K562 (cell line): ENCODE results near the gene TFAP2E. TPM values are rescaled to one million over a fixed set of nuclear protein-coding genes. Genes with fewer than 3 reads are reported as not detected.

Source experiments
- ATAC-seq: fragments of 200-7000 bp; cut with Tn5 transposase; 3 replicates; pipeline ENCODE4 v1.9.1; 2020; ENCODE audit warnings: moderate library complexity
- BruUV-seq: library from RNA; stranded (reverse); fragments of 400-500 nt; replicated peaks from 2 replicates; lab custom pipeline; 2021; lab: Mats Ljungman, UMichigan
- CTCF ChIA-PET: fragments of 300-600 bp; formaldehyde crosslinking; extraction: SDS; loops from one replicate; lab custom pipeline; 2021; ENCODE audit warnings: low intra/inter-chr PET ratio; lab: Yijun Ruan, JAX
- POLR2A ChIA-PET: fragments of 300-600, 350-650 bp; sonication (Branson Sonifier 250); formaldehyde crosslinking; extraction: SDS; loops from one replicate; lab custom pipeline; 2021; ENCODE audit warnings: antibody characterized with exemption, inconsistent platforms; lab: Yijun Ruan, JAX
- DNase-seq, 4 experiments: peaks; one replicate each; pipeline versions ENCODE4 v3.0.0 to v3.0.0-alpha.2; 2011 to 2018; ENCODE audit warnings: low spot score in 3 of 4, mixed read lengths in 3 of 4; ENCODE audit errors: extremely low read depth in 1 of 4
- FAIRE-seq: peaks from 2 replicates; lab custom pipeline; 2011; peaks lifted over from hg19 to GRCh38; lab: Jason Lieb, UNC
- H2AFZ ChIP-seq: 2 replicates; pipeline ENCODE4 v1.6.0; 2011; ENCODE audit warnings: low read depth, low read length, control low read depth, inconsistent platforms
- H3K27ac ChIP-seq: fragments of 200-600 bp; 3 replicates; pipeline ENCODE4 v1.8.0; 2011; ENCODE audit warnings: low read depth, mild to moderate bottlenecking, control low read depth, inconsistent platforms, low read length, moderate library complexity, mixed read lengths; ENCODE audit errors: extremely low read depth
- H3K27me3 ChIP-seq, 2 experiments: fragments of 300-600 bp in 1 of 2; 2 replicates in 1 of 2; 3 replicates in 1 of 2; pipeline versions ENCODE4 v1.6.0 to v1.8.0; 2011; ENCODE audit warnings: inconsistent platforms in 2 of 2, low read length in 2 of 2, mild to moderate bottlenecking in 1 of 2, mixed read lengths in 1 of 2, moderate library complexity in 1 of 2; ENCODE audit not compliant: control insufficient read depth in 2 of 2, insufficient read depth in 2 of 2
- H3K36me3 ChIP-seq: fragments of 300-600 bp; 3 replicates; pipeline ENCODE4 v1.8.0; 2011; ENCODE audit warnings: mild to moderate bottlenecking, low read length, inconsistent platforms; ENCODE audit not compliant: control insufficient read depth, insufficient read depth
- H3K4me1 ChIP-seq, 2 experiments: fragments of 200-600 bp in 1 of 2; replicated peaks in 1 of 2; 2 replicates in 1 of 2; 3 replicates in 1 of 2; pipeline versions ENCODE4 v1.5.1 to v1.8.0; 2011; ENCODE audit warnings: inconsistent platforms in 2 of 2, low read length in 2 of 2, mild to moderate bottlenecking in 1 of 2, mixed read lengths in 1 of 2, moderate library complexity in 1 of 2; ENCODE audit not compliant: control insufficient read depth in 2 of 2, insufficient read depth in 2 of 2
- H3K4me2 ChIP-seq: 2 replicates; pipeline ENCODE4 v1.6.1; 2011; ENCODE audit warnings: low read length, control low read depth, inconsistent platforms, mixed read lengths; ENCODE audit not compliant: insufficient read depth
- H3K4me3 ChIP-seq: fragments of 200-600 bp; sonication (generic), shearing (Covaris generic); 2 replicates; pipeline ENCODE4 v1.5.1; 2016; ENCODE audit warnings: control low read depth, inconsistent platforms
- H3K79me2 ChIP-seq: fragments of 200-600 bp; 3 replicates; pipeline ENCODE4 v1.8.0; 2011; ENCODE audit warnings: low read length, inconsistent platforms; ENCODE audit not compliant: control insufficient read depth, insufficient read depth
- H3K9ac ChIP-seq, 2 experiments: 2 replicates each; pipeline versions ENCODE4 v1.6.0 to v1.6.1; 2011; ENCODE audit warnings: low read depth in 2 of 2, low read length in 2 of 2, control low read depth in 1 of 2, inconsistent platforms in 1 of 2, mild to moderate bottlenecking in 1 of 2, mixed read lengths in 1 of 2; ENCODE audit not compliant: insufficient read depth in 1 of 2
- H3K9me1 ChIP-seq: one replicate; pipeline ENCODE4 v1.6.0; 2011; ENCODE audit warnings: inconsistent platforms, mild to moderate bottlenecking, low read length, moderate library complexity; ENCODE audit not compliant: control insufficient read depth, insufficient read depth
- H3K9me3 ChIP-seq: replicated peaks from 2 replicates; pipeline ENCODE4 v1.5.1; 2011; ENCODE audit warnings: low read depth, low read length, inconsistent platforms; ENCODE audit not compliant: control insufficient read depth, insufficient read depth
- H4K20me1 ChIP-seq: replicated peaks from 2 replicates; pipeline ENCODE4 v1.6.1; 2011; ENCODE audit warnings: low read length, inconsistent platforms, mixed read lengths; ENCODE audit not compliant: control insufficient read depth, insufficient read depth
- BCLAF1 ChIP-seq, 2 experiments: fragments of 450-650 bp in 1 of 2; IDR thresholded peaks; 2 replicates each; pipeline ENCODE4 v1.6.1; 2011 to 2017; ENCODE audit warnings: low read depth in 2 of 2, antibody characterized with exemption in 1 of 2, borderline replicate concordance in 1 of 2, low read length in 1 of 2, mild to moderate bottlenecking in 1 of 2, mixed read lengths in 1 of 2; ENCODE audit not compliant: control insufficient read depth in 1 of 2
- CCNT2 ChIP-seq: IDR thresholded peaks from 2 replicates; pipeline ENCODE4 v1.6.1; 2011; ENCODE audit warnings: borderline replicate concordance, low read depth, mild to moderate bottlenecking, moderate library complexity, mixed read lengths, low read length; ENCODE audit not compliant: insufficient read length; ENCODE audit errors: extremely low read depth
- EGR1 ChIP-seq: fragments of 450-650 bp; conservative IDR thresholded peaks from 2 replicates; pipeline ENCODE4 v1.6.1; 2017; ENCODE audit warnings: mild to moderate bottlenecking
- MTF1 ChIP-seq: fragments of 250-450 bp; sonication (Bioruptor Pico); IDR thresholded peaks from 2 replicates; pipeline ENCODE4 v1.9.0; 2021; ENCODE audit warnings: moderate library complexity, mild to moderate bottlenecking, inconsistent platforms, borderline replicate concordance
- RUNX1 ChIP-seq: sonication (generic); IDR thresholded peaks from 2 replicates; pipeline ENCODE4 v1.6.1; 2016; ENCODE audit warnings: antibody characterized with exemption, low read depth
- TBP ChIP-seq: optimal IDR thresholded peaks from 2 replicates; pipeline ENCODE3; 2011; ENCODE audit warnings: low read depth, low read length, improper control_type of control experiment
- TCF7L2 ChIP-seq: fragments of 150-350 bp; IDR thresholded peaks from 2 replicates; pipeline ENCODE4 v1.6.1; 2016; ENCODE audit warnings: low read depth, mild to moderate bottlenecking, low read length, moderate library complexity
- TCFL5 ChIP-seq: fragments of 250-450 bp; sonication (Bioruptor Pico); conservative IDR thresholded peaks from 2 replicates; pipeline ENCODE4 v1.6.1; 2021; ENCODE audit warnings: mild to moderate bottlenecking, moderate library complexity, matching md5 sums
- ZNF212 ChIP-seq: fragments of 450-650 bp; formaldehyde crosslinking; IDR thresholded peaks from 2 replicates; pipeline ENCODE4 v1.4.0; 2020; ENCODE audit warnings: mild to moderate bottlenecking
- WGBS: fragments of 100-300 bp; shearing (Covaris generic); methylation state at CpG from one replicate; pipeline ENCODE4 v1.1.6; 2016; ENCODE audit warnings: low coverage, mixed read lengths; ENCODE audit not compliant: insufficient coverage; ENCODE audit errors: missing lambda C conversion rate; 5-methylcytosine and 5-hydroxymethylcytosine counted together
- in situ Hi-C: fragments of 300-500 bp; cut with MboI; formaldehyde crosslinking; loops from 4 replicates; pipeline ENCODE4 v1.15.0; 2018; ENCODE audit warnings: inconsistent platforms, mixed read lengths
- intact Hi-C: fragments of 100-400 bp; cut with micrococcal nuclease; formaldehyde crosslinking; loops from 2 replicates; pipeline ENCODE4 v1.14.2; 2022
- polyA plus RNA-seq, 8 experiments: library from polyadenylated mRNA; depleted of rRNA in 4 of 8; stranded (reverse) in 5 of 8; unstranded in 3 of 8; fragments of >200 nt; fragmentation: Nextera tagmentation in 2 of 8; fragmentation: Illumina TruSeq in 1 of 8; extraction: Ambion mirVana in 2 of 8; extraction: Trizol in 1 of 8; gene quantifications; 2 replicates each; pipeline versions ENCODE4 v1.2.1 to v1.2.3, GENCODE V29; 2011 to 2014; ENCODE audit warnings: inconsistent platforms in 1 of 8, missing spikeins in 1 of 8
- total RNA-seq, 7 experiments: library from RNA; depleted of rRNA in 6 of 7; stranded (reverse); fragments of >200 nt in 6 of 7; fragmentation: Illumina TruSeq in 2 of 7; extraction: Trizol in 2 of 7; gene quantifications; 2 replicates each; pipeline versions ENCODE4 v1.2.1 to v1.2.3, GENCODE V29; 2011 to 2021; ENCODE audit warnings: low replicate concordance in 1 of 7

TFAP2E gene
- total and polyA plus RNA-seq, 9 of the 15 experiments (the other 6 are each of a cell fraction or from before 2014, with no cell fraction given) = 0.03 to 0.11 (median 0.07) TPM; not detected in 4

DNA sequence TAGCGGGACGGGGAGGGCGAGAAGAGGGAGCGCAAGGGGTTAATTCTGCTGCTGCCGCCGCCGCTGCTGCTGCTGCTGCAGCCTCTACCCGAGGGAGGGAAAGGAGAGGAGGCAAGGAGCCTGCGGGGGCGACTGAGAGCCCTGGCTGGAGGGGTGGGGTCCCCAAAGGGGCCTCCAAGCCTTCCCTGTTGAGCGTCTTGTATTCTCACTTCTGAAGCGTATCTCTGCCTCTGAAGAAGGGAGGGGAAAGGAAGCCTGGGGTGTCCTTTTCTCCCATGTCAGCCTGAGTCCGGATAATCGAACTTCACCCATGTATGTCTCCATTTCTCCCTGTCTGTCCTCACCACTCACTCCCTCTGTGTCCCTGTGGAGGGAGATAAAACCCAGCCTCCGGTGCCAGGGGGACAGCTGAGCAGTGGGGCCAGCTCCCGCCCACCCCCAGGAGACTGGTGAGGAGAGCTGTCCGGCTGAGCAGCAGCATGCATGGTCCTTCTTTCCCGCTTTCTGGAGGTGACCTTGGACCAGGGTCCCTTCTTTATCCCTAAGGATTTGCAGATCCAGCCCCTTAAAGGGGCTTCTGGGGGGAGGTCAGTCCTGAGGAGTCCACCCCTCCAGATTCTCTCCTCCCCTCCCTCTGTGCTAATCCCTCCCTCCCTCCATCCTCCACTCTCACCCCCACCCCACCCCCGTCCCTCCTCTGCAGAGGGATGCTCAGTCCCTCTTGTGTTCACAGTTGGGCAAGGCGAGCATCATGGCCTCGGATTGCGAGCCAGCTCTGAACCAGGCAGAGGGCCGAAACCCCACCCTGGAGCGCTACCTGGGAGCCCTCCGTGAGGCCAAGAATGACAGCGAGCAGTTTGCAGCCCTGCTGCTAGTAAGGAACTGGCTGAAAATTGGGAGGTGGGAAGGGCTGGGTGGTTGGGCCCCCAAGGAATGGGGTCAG, 14.5 kb upstream of the TFAP2E start:
- H3K9me1 ChIP-seq = no peaks in the 10 kb centered on the region
- peak overlapping the region; percentile 91 for H3K4me3 ChIP-seq
- BruUV-seq = TSS peak; percentile 68
- intact Hi-C loops = loop anchor here (5.0 kb wide), 2 partner anchors 366 to 701 kb away; partner anchors contain the start of genes SFPQ and SMIM12
- ChIA-PET POLR2A (interaction anchor here (1.5 kb wide), 1 partner anchor 211 kb away, joined by 3 read pairs; the partner anchor contains the start of gene CLSPN), CTCF (no interaction called here)
- peaks cover 44% of the 10 kb centered on the region for H3K79me2 ChIP-seq
- DNase-seq (peak in 2 of 4 experiments; percentile 33 to 55), FAIRE-seq (peak; percentile 51), ATAC-seq (0 out of 3 replicates have a peak, but pooled peaks have one; percentile 1)
- in situ Hi-C loops = no loop called here
- H3K9me3 ChIP-seq = no peaks in the 10 kb centered on the region
- H3K9ac ChIP-seq = peak overlapping the region; percentile 97 to 99
- peak overlapping the region; percentile 98; the same call in 1 of the 3 replicates for H3K27ac ChIP-seq
- peak overlapping the region; percentile 90 for H3K4me2 ChIP-seq
- peaks cover 44% of the 10 kb centered on the region; the same call in 2 of the 3 replicates for H3K36me3 ChIP-seq
- no peaks in the 10 kb centered on the region for H3K27me3 ChIP-seq
- H3K4me1 ChIP-seq = peaks cover 19 to 41% of the 10 kb centered on the region in 2 experiments
- WGBS = 32% methylated on average over 22 of the region's 26 CpGs
- 0 out of 2 replicates have a peak, but pooled peaks cover 4% of the 10 kb centered on the region for H4K20me1 ChIP-seq
- peak overlapping the region; percentile 99 for H2AFZ ChIP-seq
- no peak for TF ChIP-seq TCF7L2
- TF ChIP-seq ZNF212 (CRISPR knock-in tag) = no peak
- no peak for TF ChIP-seq RUNX1
- TF ChIP-seq TCFL5 = no peak
- peak; percentile 73 for TF ChIP-seq EGR1
- TF ChIP-seq BCLAF1 (IDR thresholded peaks at IDR 0.05; ENCODE audit: borderline replicate concordance in 1 of 2, control insufficient read depth in 1 of 2, low read depth in 2 of 2, low read length in 1 of 2) = no peak
- TF ChIP-seq CCNT2 = no peak
- no peak for TF ChIP-seq MTF1
- no peak for TF ChIP-seq TBP
